ENCODE measurements around the gene GPRIN1.

- TF ChIP-seq HMGXB4 (CRISPR knock-in tag; IDR thresholded peaks at IDR 0.05) = no peak
- no peak for TF ChIP-seq CTCF (IDR thresholded peaks at IDR 0.05)
- no peak for TF ChIP-seq NFE2L1 (CRISPR knock-in tag; IDR thresholded peaks at IDR 0.05)
- TF ChIP-seq NR1H2 (CRISPR knock-in tag; IDR thresholded peaks at IDR 0.05) = no peak
- no peak for TF ChIP-seq MAX (CRISPR knock-in tag; IDR thresholded peaks at IDR 0.05)
- TF ChIP-seq FOXJ3 (CRISPR knock-in tag; IDR thresholded peaks at IDR 0.05; ENCODE audit: borderline replicate concordance) = no peak
- no peak for TF ChIP-seq USF1 (CRISPR knock-in tag; IDR thresholded peaks at IDR 0.05)
- no peak for TF ChIP-seq FOXK1 (CRISPR knock-in tag; IDR thresholded peaks at IDR 0.05)
- no peak for TF ChIP-seq FOXP4 (CRISPR knock-in tag; IDR thresholded peaks at IDR 0.05)
- no peak for TF ChIP-seq E2F1 (CRISPR knock-in tag; IDR thresholded peaks at IDR 0.05)
- TF ChIP-seq CREM (CRISPR knock-in tag; IDR thresholded peaks at IDR 0.05) = no peak
- TF ChIP-seq ZNF396 (CRISPR knock-in tag; IDR thresholded peaks at IDR 0.05; ENCODE audit: borderline replicate concordance) = no peak
- TF ChIP-seq ATF3 (CRISPR knock-in tag; conservative IDR thresholded peaks at IDR 0.05) = no peak
Measured at GRCh38 chr5:176636426-176636825, 26.5 kb upstream of the GPRIN1 start.

Measured in WTC11 (cell line).